HCT116 (cell line): ENCODE measurements around the gene ROBO1. TPM values are rescaled to one million over a fixed set of nuclear protein-coding genes. Genes with fewer than 3 reads are reported as not detected.

ENCODE experiments used
- ATAC-seq: fragments of 200-7000 bp; cut with Tn5 transposase; 2 replicates; pipeline ENCODE4 v1.9.1; 2020; ENCODE audit warnings: mild to moderate bottlenecking, moderate library complexity
- BruUV-seq: library from RNA; stranded (reverse); fragments of 400-500 nt; replicated peaks from 2 replicates; lab custom pipeline; 2021; lab: Mats Ljungman, UMichigan
- CTCF ChIA-PET: fragments of 300-600 bp; sonication (Branson Sonifier 250); formaldehyde crosslinking; loops from one replicate; lab custom pipeline; 2021; ENCODE audit warnings: antibody characterized with exemption; lab: Charles Lee
- POLR2A ChIA-PET: fragments of 300-600, 350-600 bp; sonication (Branson Sonifier 250); formaldehyde crosslinking; loops from one replicate; lab custom pipeline; 2021; ENCODE audit warnings: antibody characterized with exemption; lab: Charles Lee
- RAD21 ChIA-PET, 2 experiments: fragments of 300-600 bp; sonication (Branson Sonifier 250); formaldehyde crosslinking; loops; one replicate each; lab custom pipeline; 2023; ENCODE audit warnings: low total read pairs in 2 of 2; ENCODE audit not compliant: uncharacterized antibody in 2 of 2, unreplicated experiment in 2 of 2, low non-redundant PET in 1 of 2; lab: Charles Lee
- DNase-seq: peaks from one replicate; pipeline ENCODE4 v3.0.0-alpha.2; 2010; ENCODE audit warnings: low read depth, low spot score
- H2AFZ ChIP-seq: fragments of 200-600 bp; shearing (Covaris generic), sonication (generic); 2 replicates; pipeline ENCODE4 v1.6.1; 2017; ENCODE audit warnings: low read depth, mixed run types, mixed read lengths, antibody characterized with exemption, low read length; ENCODE audit not compliant: poor library complexity, severe bottlenecking
- H3K27ac ChIP-seq: 2 replicates; pipeline ENCODE4 v1.5.1; 2012; ENCODE audit warnings: low read depth, low read length
- H3K27me3 ChIP-seq: fragments of 200-600 bp; sonication (generic); 2 replicates; pipeline ENCODE4 v1.6.1; 2016; ENCODE audit warnings: mixed run types, low read length, mixed read lengths; ENCODE audit not compliant: insufficient read depth
- H3K36me3 ChIP-seq, 2 experiments: fragments of 200-500 bp in 1 of 2; fragments of 200-600 bp in 1 of 2; sonication (Bioruptor generic) in 1 of 2; sonication (generic) in 1 of 2; 2 replicates each; pipeline versions ENCODE4 v1.5.1 to v1.6.1; 2014 to 2016; ENCODE audit warnings: low read length in 2 of 2, inconsistent platforms in 1 of 2, mixed read lengths in 1 of 2, mixed run types in 1 of 2; ENCODE audit not compliant: insufficient read depth in 2 of 2, control insufficient read depth in 1 of 2
- H3K4me1 ChIP-seq, 2 experiments: fragments of 200-600 bp in 1 of 2; sonication (generic) in 1 of 2; 2 replicates each; pipeline versions ENCODE4 v1.5.1 to v1.6.1; 2012 to 2017; ENCODE audit warnings: low read length in 2 of 2, inconsistent platforms in 1 of 2, mild to moderate bottlenecking in 1 of 2, mixed read lengths in 1 of 2, mixed run types in 1 of 2, moderate library complexity in 1 of 2; ENCODE audit not compliant: insufficient read depth in 2 of 2, control insufficient read depth in 1 of 2
- H3K4me2 ChIP-seq: fragments of 200-600 bp; sonication (generic); 2 replicates; pipeline ENCODE4 v1.6.1; 2017; ENCODE audit warnings: mixed run types, low read length, mixed read lengths
- H3K4me3 ChIP-seq, 2 experiments: fragments of 200-600 bp in 1 of 2; sonication (generic) in 1 of 2; replicated peaks in 1 of 2; 2 replicates each; pipeline ENCODE4 v1.5.1; 2011 to 2016; ENCODE audit warnings: low read length in 2 of 2, control low read depth in 1 of 2, low read depth in 1 of 2, mild to moderate bottlenecking in 1 of 2, mixed read lengths in 1 of 2, mixed run types in 1 of 2
- H3K79me2 ChIP-seq: fragments of 200-600 bp; sonication (generic); 2 replicates; pipeline ENCODE4 v1.6.1; 2017; ENCODE audit warnings: mild to moderate bottlenecking, mixed run types, low read length, moderate library complexity, mixed read lengths; ENCODE audit not compliant: insufficient read depth
- H3K9ac ChIP-seq: fragments of 200-600 bp; sonication (generic); 2 replicates; pipeline ENCODE4 v1.6.1; 2016; ENCODE audit warnings: low read length, mixed read lengths
- H3K9me2 ChIP-seq: fragments of 200-600 bp; sonication (generic), shearing (Covaris generic); 2 replicates; pipeline ENCODE4 v1.6.1; 2017; ENCODE audit warnings: mixed run types, mild to moderate bottlenecking, moderate library complexity; ENCODE audit not compliant: insufficient read depth
- H3K9me3 ChIP-seq, 2 experiments: fragments of 200-500 bp in 1 of 2; fragments of 200-600 bp in 1 of 2; sonication (Bioruptor generic) in 1 of 2; sonication (generic) in 1 of 2; 2 replicates each; pipeline ENCODE4 v1.6.1; 2014 to 2017; ENCODE audit warnings: low read length in 2 of 2, mixed read lengths in 2 of 2, inconsistent platforms in 1 of 2, low read depth in 1 of 2, mild to moderate bottlenecking in 1 of 2, mixed run types in 1 of 2, moderate library complexity in 1 of 2; ENCODE audit not compliant: control insufficient read depth in 1 of 2, insufficient read depth in 1 of 2
- H4K20me1 ChIP-seq: fragments of 200-600 bp; sonication (generic), shearing (Covaris generic); 2 replicates; pipeline ENCODE4 v1.6.1; 2017; ENCODE audit warnings: mixed run types, mild to moderate bottlenecking, moderate library complexity; ENCODE audit not compliant: insufficient read depth
- ATF3 ChIP-seq: IDR thresholded peaks from 2 replicates; pipeline ENCODE4 v1.6.1; 2012
- MAX ChIP-seq: IDR thresholded peaks from 2 replicates; pipeline ENCODE4 v1.6.1; 2012
- SP1 ChIP-seq: IDR thresholded peaks from 2 replicates; pipeline ENCODE4 v1.6.1; 2012; ENCODE audit warnings: low read depth
- ZBTB33 ChIP-seq: IDR thresholded peaks from 2 replicates; pipeline ENCODE4 v1.6.1; 2011; ENCODE audit warnings: mild to moderate bottlenecking, low read length, moderate library complexity; ENCODE audit not compliant: insufficient replicate concordance; ENCODE audit errors: extremely low read depth
- ZFX ChIP-seq: fragments of 450-650 bp; IDR thresholded peaks from 2 replicates; pipeline ENCODE4 v1.6.1; 2017
- intact Hi-C: fragments of 100-400 bp; cut with micrococcal nuclease; formaldehyde crosslinking; loops from 2 replicates; pipeline ENCODE4 v1.10.0; 2022
- total RNA-seq: library from RNA; stranded (reverse); gene quantifications from one replicate; pipeline ENCODE4 v1.2.1, GENCODE V29; 2021; ENCODE audit not compliant: unreplicated experiment

Gene ROBO1
- total RNA-seq, 1 experiment from 2014 or later = 0.27 TPM

- Histone ChIP-seq H3K36me3 (no peaks in the 10 kb centered on the region), H3K9ac (no peak overlapping the region), H3K9me3 (peaks cover 0 to 9% of the 10 kb centered on the region in 2 experiments; a peak in 2 of 4 replicates), H3K4me1 (no peaks in the 10 kb centered on the region), H3K27me3 (no peaks in the 10 kb centered on the region), H3K79me2 (no peaks in the 10 kb centered on the region), H3K9me2 (no peaks in the 10 kb centered on the region), H4K20me1 (no peaks in the 10 kb centered on the region), H3K4me3 (no peak overlapping the region), H3K4me2 (no peak overlapping the region), H3K27ac (no peak overlapping the region), H2AFZ (no peak overlapping the region)
- intact Hi-C loops = no loop called here
- CTCF ChIA-PET = no interaction called here
- POLR2A ChIA-PET = no interaction called here
- no TSS peak for BruUV-seq
- DNase-seq (no peak), ATAC-seq (no peak)
- TF ChIP-seq ZBTB33 (no peak), ZFX (no peak)
- RAD21 ChIA-PET = no interaction called here
Observed at GRCh38 chr3:79491029-79491641, 276.7 kb downstream of the ROBO1 start.

GRCh38 chr3:79490165-79491028 is 277.4 kb downstream of the ROBO1 start:
- H3K9me3 ChIP-seq = peaks cover 0 to 9% of the 10 kb centered on the region in 2 experiments; a peak in 2 of 4 replicates

More at GRCh38 chr3:79490165-79491028, 277.4 kb downstream of the ROBO1 start:
- DNase-seq (no peak), ATAC-seq (no peak)
- Histone ChIP-seq H3K9ac (no peak overlapping the region), H3K9me2 (no peaks in the 10 kb centered on the region), H3K36me3 (no peaks in the 10 kb centered on the region), H3K27me3 (no peaks in the 10 kb centered on the region), H3K79me2 (no peaks in the 10 kb centered on the region), H3K27ac (no peak overlapping the region), H3K4me1 (no peaks in the 10 kb centered on the region), H2AFZ (no peak overlapping the region), H4K20me1 (no peaks in the 10 kb centered on the region), H3K4me3 (no peak overlapping the region), H3K4me2 (no peak overlapping the region)
- RAD21 ChIA-PET = no interaction called here
- intact Hi-C loops = no loop called here
- POLR2A ChIA-PET = no interaction called here
- CTCF ChIA-PET = no interaction called here
- TF ChIP-seq SP1 (no peak), MAX (no peak), ATF3 (no peak)
- TF ChIP-seq, all 23 proteins: peak for 0
- BruUV-seq = no TSS peak
